Neural progenitor cell (in vitro differentiated cells): ENCODE measurements around the gene TWIST1.

ENCODE experiments used
- EZH2phosphoT487 ChIP-seq: fragments of 200-600 bp; sonication (generic); IDR thresholded peaks from 2 replicates; pipeline ENCODE4 v1.6.1; 2017; ENCODE audit warnings: antibody characterized with exemption
- TF ChIP-seq, protein P1 (sequence below): fragments of 200-600 bp; sonication (generic); IDR thresholded peaks from 2 replicates; pipeline ENCODE4 v1.5.1; 2017; ENCODE audit warnings: antibody characterized with exemption, mild to moderate bottlenecking

DNA sequence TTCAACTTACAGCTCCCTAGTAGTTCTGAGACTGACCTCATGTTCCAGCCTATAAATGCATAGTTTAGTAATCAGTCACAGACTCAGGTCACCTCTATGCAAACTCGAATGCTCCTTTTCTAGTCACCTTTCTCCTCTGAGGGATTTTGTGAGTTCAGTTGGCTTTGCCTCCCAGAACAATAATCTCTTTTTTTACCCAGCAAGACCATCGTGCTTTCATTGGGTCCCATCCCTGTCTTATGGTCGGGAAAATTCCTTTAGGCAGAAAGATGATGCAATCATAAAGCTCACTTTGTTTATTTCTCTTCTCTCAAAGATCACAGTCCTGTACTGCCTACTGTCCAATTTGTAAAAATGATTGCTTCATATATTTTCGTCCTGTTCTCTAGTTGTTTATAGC lies 38.4 kb downstream of the TWIST1 start:
- TF ChIP-seq, protein P1, sequence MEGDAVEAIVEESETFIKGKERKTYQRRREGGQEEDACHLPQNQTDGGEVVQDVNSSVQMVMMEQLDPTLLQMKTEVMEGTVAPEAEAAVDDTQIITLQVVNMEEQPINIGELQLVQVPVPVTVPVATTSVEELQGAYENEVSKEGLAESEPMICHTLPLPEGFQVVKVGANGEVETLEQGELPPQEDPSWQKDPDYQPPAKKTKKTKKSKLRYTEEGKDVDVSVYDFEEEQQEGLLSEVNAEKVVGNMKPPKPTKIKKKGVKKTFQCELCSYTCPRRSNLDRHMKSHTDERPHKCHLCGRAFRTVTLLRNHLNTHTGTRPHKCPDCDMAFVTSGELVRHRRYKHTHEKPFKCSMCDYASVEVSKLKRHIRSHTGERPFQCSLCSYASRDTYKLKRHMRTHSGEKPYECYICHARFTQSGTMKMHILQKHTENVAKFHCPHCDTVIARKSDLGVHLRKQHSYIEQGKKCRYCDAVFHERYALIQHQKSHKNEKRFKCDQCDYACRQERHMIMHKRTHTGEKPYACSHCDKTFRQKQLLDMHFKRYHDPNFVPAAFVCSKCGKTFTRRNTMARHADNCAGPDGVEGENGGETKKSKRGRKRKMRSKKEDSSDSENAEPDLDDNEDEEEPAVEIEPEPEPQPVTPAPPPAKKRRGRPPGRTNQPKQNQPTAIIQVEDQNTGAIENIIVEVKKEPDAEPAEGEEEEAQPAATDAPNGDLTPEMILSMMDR = no peak
- TF ChIP-seq EZH2phosphoT487 = no peak
